B cell (primary cell): ENCODE measurements around the gene SAMD4B. TPM values are rescaled to one million over a fixed set of nuclear protein-coding genes. Genes with fewer than 3 reads are reported as not detected.

Experiments used
- ATAC-seq: fragments of 200-7000 bp; cut with Tn5 transposase; one replicate; pipeline ENCODE4 v1.10.0; 2021; ENCODE audit warnings: low read depth, mild to moderate bottlenecking, moderate number of reproducible peaks, moderate library complexity
- CTCF ChIA-PET: fragments of 350-600 bp; sonication (Branson Sonifier 250); formaldehyde crosslinking; loops from one replicate; lab custom pipeline; 2021; ENCODE audit warnings: antibody characterized with exemption, inconsistent platforms; lab: Charles Lee
- POLR2A ChIA-PET: fragments of 350-600 bp; sonication (Branson Sonifier 250); formaldehyde crosslinking; loops from one replicate; lab custom pipeline; 2021; ENCODE audit warnings: antibody characterized with exemption; lab: Charles Lee
- DNase-seq: peaks from one replicate; pipeline ENCODE4 v3.0.0; 2013
- H2AFZ ChIP-seq: 2 replicates; pipeline ENCODE4 v1.6.1; 2012; ENCODE audit warnings: mild to moderate bottlenecking, low read depth, low read length; ENCODE audit not compliant: insufficient read depth, poor library complexity, severe bottlenecking
- H3K27ac ChIP-seq, 2 donors: 1 replicate in 1 of 2; 2 replicates in 1 of 2; pipeline ENCODE4 v1.5.1; 2012 to 2013; ENCODE audit warnings: low read length in 2 of 2, mild to moderate bottlenecking in 2 of 2, moderate library complexity in 1 of 2
- H3K27me3 ChIP-seq, 4 experiments: fragments of 200-600 bp in 1 of 4; sonication (generic) in 1 of 4; replicated peaks in 1 of 4; 1 replicate in 2 of 4; 2 replicates in 2 of 4; pipeline versions ENCODE4 v1.6.1 to v1.7.0; 2013 to 2016; ENCODE audit warnings: low read length in 3 of 4, mild to moderate bottlenecking in 2 of 4, mixed read lengths in 1 of 4, moderate library complexity in 1 of 4; ENCODE audit not compliant: insufficient read depth in 4 of 4, control insufficient read depth in 3 of 4; ENCODE audit errors: control extremely low read depth in 1 of 4
- H3K36me3 ChIP-seq, 2 experiments: replicated peaks in 1 of 2; 1 replicate in 1 of 2; 2 replicates in 1 of 2; pipeline versions ENCODE4 v1.6.1 to v1.7.1; 2013; ENCODE audit warnings: low read length in 1 of 2; ENCODE audit not compliant: insufficient read depth in 2 of 2, control insufficient read depth in 1 of 2; ENCODE audit errors: control extremely low read depth in 1 of 2, extremely low read depth in 1 of 2
- H3K4me1 ChIP-seq, 2 donors: fragments of 200-600 bp in 1 of 2; sonication (generic) in 1 of 2; 1 replicate in 1 of 2; 2 replicates in 1 of 2; pipeline versions ENCODE4 v1.5.1 to v1.6.1; 2013 to 2017; ENCODE audit warnings: low read length in 2 of 2; ENCODE audit not compliant: control insufficient read depth in 2 of 2, insufficient read depth in 2 of 2
- H3K4me2 ChIP-seq: replicated peaks from 2 replicates; pipeline ENCODE3; 2012; ENCODE audit warnings: mild to moderate bottlenecking, low read depth, low read length; ENCODE audit not compliant: poor library complexity, severe bottlenecking
- H3K4me3 ChIP-seq, 5 experiments: fragments of 200-600 bp in 1 of 5; sonication (generic) in 1 of 5; 1 replicate in 3 of 5; 2 replicates in 2 of 5; pipeline versions ENCODE4 v1.5.1 to v1.7.0; 2011 to 2016; ENCODE audit warnings: low read length in 4 of 5, mild to moderate bottlenecking in 4 of 5, low read depth in 2 of 5, control low read depth in 1 of 5, moderate library complexity in 1 of 5; ENCODE audit not compliant: insufficient read depth in 1 of 5; ENCODE audit errors: control extremely low read depth in 1 of 5, extremely low read depth in 1 of 5
- H3K79me2 ChIP-seq: fragments of 200-600 bp; sonication (generic); one replicate; pipeline ENCODE4 v1.6.0; 2016; ENCODE audit warnings: low read length; ENCODE audit not compliant: control insufficient read depth, insufficient read depth
- H3K9ac ChIP-seq: fragments of 200-600 bp; sonication (generic); 2 replicates; pipeline ENCODE4 v1.6.1; 2017; ENCODE audit warnings: mild to moderate bottlenecking, low read length, moderate library complexity
- H3K9me3 ChIP-seq, 3 donors: one replicate each; pipeline versions ENCODE4 v1.6.1 to v1.7.1; 2013; ENCODE audit warnings: low read length in 2 of 3; ENCODE audit not compliant: control insufficient read depth in 2 of 3, insufficient read depth in 1 of 3; ENCODE audit errors: control extremely low read depth in 1 of 3
- H4K20me1 ChIP-seq: 2 replicates; pipeline ENCODE4 v1.6.0; 2012; ENCODE audit warnings: mild to moderate bottlenecking, low read length; ENCODE audit not compliant: insufficient read depth, control insufficient read depth, poor library complexity, severe bottlenecking
- H3K27ac Mint-ChIP-seq: one replicate; pipeline ENCODE4 v1.8.0; 2021; ENCODE audit warnings: mixed read lengths
- H3K27me3 Mint-ChIP-seq: one replicate; pipeline ENCODE4 v1.8.0; 2021; ENCODE audit warnings: mixed read lengths
- H3K4me1 Mint-ChIP-seq: one replicate; pipeline ENCODE4 v1.8.0; 2021; ENCODE audit warnings: mixed read lengths
- H3K4me3 Mint-ChIP-seq: one replicate; pipeline ENCODE4 v1.8.0; 2021; ENCODE audit warnings: mixed read lengths
- H3K9me3 Mint-ChIP-seq: one replicate; pipeline ENCODE4 v1.8.0; 2022; ENCODE audit warnings: mixed read lengths; ENCODE audit not compliant: insufficient read depth
- CTCF ChIP-seq: fragments of 200-600 bp; IDR thresholded peaks from one replicate; pipeline ENCODE4 v1.8.0; 2022; ENCODE audit warnings: antibody characterized with exemption, mild to moderate bottlenecking
- EZH2 ChIP-seq: IDR thresholded peaks from 2 replicates; pipeline ENCODE4 v1.6.1; 2012; ENCODE audit warnings: borderline replicate concordance, low read depth, mild to moderate bottlenecking, moderate library complexity, low read length; ENCODE audit not compliant: insufficient read depth, poor library complexity, severe bottlenecking
- WGBS: methylation state at CpG from one replicate; pipeline ENCODE4 v1.1.5; 2013; ENCODE audit warnings: missing lambda C conversion rate; ENCODE audit not compliant: insufficient coverage; 5-methylcytosine and 5-hydroxymethylcytosine counted together
- intact Hi-C: fragments of 100-400 bp; cut with micrococcal nuclease; formaldehyde crosslinking; loops from one replicate; pipeline ENCODE4 v1.10.0; 2022
- polyA plus RNA-seq: library from polyadenylated mRNA; depleted of rRNA; stranded (reverse); fragments of >200 nt; gene quantifications from 2 replicates; pipeline ENCODE4 v1.2.3, GENCODE V29; 2012
- total RNA-seq, 2 donors: library from RNA; stranded (reverse); fragments of 120-200 nt in 1 of 2; gene quantifications; 1 replicate in 1 of 2; 2 replicates in 1 of 2; pipeline versions ENCODE4 v1.2.3 to v1.2.4, GENCODE V29; 2013 to 2022

Gene SAMD4B
- total and polyA plus RNA-seq, 2 donors (not counting 1 experiment from before 2014, with no cell fraction given): 87.3 to 90.0 TPM

GRCh38 chr19:39400061-39400460, 57.8 kb downstream of the SAMD4B start:
- 0% methylated on average over 1 of the region's 4 CpGs for WGBS
- H4K20me1 ChIP-seq: peaks cover 4% of the 10 kb centered on the region
- peak overlapping the region; percentile 32 for H3K4me2 ChIP-seq
- no peak overlapping the region for H3K9ac ChIP-seq
- H3K4me1 ChIP-seq: peaks cover 63 to 78% of the 10 kb centered on the region in 2 donors
- no peaks in the 10 kb centered on the region for H3K27me3 ChIP-seq
- H3K4me1 Mint-ChIP-seq: peaks cover 70% of the 10 kb centered on the region
- ATAC-seq: no peak
- peak overlapping the region; percentile 42 to 100 for H3K27ac ChIP-seq
- DNase-seq: peak; percentile 47
- H2AFZ ChIP-seq: no peak overlapping the region
- POLR2A ChIA-PET: interaction anchor here (1.1 to 8.8 kb wide), 4 partner anchors 9 to 36 kb away, joined by 4 to 74 read pairs (median 43); partner anchors contain the start of genes MED29, PAF1, PLEKHG2 and RPS16
- no peak overlapping the region for H3K4me3 ChIP-seq
- H3K27ac Mint-ChIP-seq: peak overlapping the region; percentile 96
- H3K4me3 Mint-ChIP-seq: peak overlapping the region; percentile 81
- no peaks in the 10 kb centered on the region for H3K27me3 Mint-ChIP-seq
- peaks cover 0 to 17% (median 0%) of the 10 kb centered on the region in 3 donors for H3K9me3 ChIP-seq
- peaks cover 0 to 18% of the 10 kb centered on the region in 2 experiments for H3K36me3 ChIP-seq
- CTCF ChIA-PET: interaction anchor here (0.9 to 8.9 kb wide), 4 partner anchors 8 to 36 kb away, joined by 3 to 260 read pairs (median 26); partner anchors contain the start of genes MED29, PLEKHG2 and RPS16
- peaks cover 63% of the 10 kb centered on the region for H3K79me2 ChIP-seq
- TF ChIP-seq EZH2 (no peak), CTCF (no peak)
- no peaks in the 10 kb centered on the region for H3K9me3 Mint-ChIP-seq
- intact Hi-C loops: loop anchor here (10.0 kb wide), 1 partner anchor 535 kb away; no protein-coding TSS in a partner anchor

- Histone ChIP-seq H3K9ac (peak overlapping the region; percentile 98), H3K9me3 (peaks cover 0 to 17% (median 0%) of the 10 kb centered on the region in 3 donors), H2AFZ (no peak overlapping the region), H3K79me2 (peaks cover 62% of the 10 kb centered on the region), H4K20me1 (no peaks in the 10 kb centered on the region), H3K27ac (peak overlapping the region; percentile 100), H3K27me3 (no peaks in the 10 kb centered on the region), H3K4me1 (peaks cover 72 to 89% of the 10 kb centered on the region in 2 donors), H3K4me3 (peak overlapping the region in 2 of 5 experiments; percentile 9 to 78), H3K36me3 (peaks cover 0 to 10% of the 10 kb centered on the region in 2 experiments), H3K4me2 (peak overlapping the region; percentile 100)
- intact Hi-C loops: loop anchor here (1.0 to 10.0 kb wide), 2 partner anchors 9 to 536 kb away; no protein-coding TSS in a partner anchor
- peak overlapping the region; percentile 96 for H3K27ac Mint-ChIP-seq
- no peaks in the 10 kb centered on the region for H3K27me3 Mint-ChIP-seq
- ATAC-seq: peak; percentile 4
- DNase-seq: no peak
- ChIA-PET POLR2A (interaction anchor here (0.8 to 8.8 kb wide), 9 partner anchors 8 to 61 kb away, joined by 3 to 74 read pairs (median 4); partner anchors contain the start of genes MED29, PAF1, PLEKHG2 and RPS16), CTCF (interaction anchor here (0.9 to 8.9 kb wide), 8 partner anchors 7 to 189 kb away, joined by 3 to 260 read pairs (median 8); partner anchors contain the start of genes EID2B, MED29, PAF1 and PLEKHG2)
- no peaks in the 10 kb centered on the region for H3K9me3 Mint-ChIP-seq
- TF ChIP-seq EZH2 (no peak), CTCF (no peak)
- peak overlapping the region; percentile 94 for H3K4me3 Mint-ChIP-seq
- 8% methylated on average over 4 of the region's 4 CpGs for WGBS
- peaks cover 77% of the 10 kb centered on the region for H3K4me1 Mint-ChIP-seq
Measured at GRCh38 chr19:39401070-39401548, 58.9 kb downstream of the SAMD4B start.
